Measurements from ENCODE around the gene CIAO1.
"Not testable (repeated sequence)": the region's sequence is repeated elsewhere in the genome, so short reads cannot be mapped to it uniquely, and the experiment has no call there.

The CIAO1 gene

GRCh38 chr2:96287273-96287856 lies 21.3 kb downstream of the CIAO1 start:
- DNase-seq, result no peak

- DNase-seq, result no peak
Measured at GRCh38 chr2:96291751-96292150, 25.7 kb downstream of the CIAO1 start.

- DNase-seq, result not testable (repeated sequence)
Measured at GRCh38 chr2:96294271-96294670, 28.2 kb downstream of the CIAO1 start.

GRCh38 chr2:96296925-96297324 lies 30.9 kb downstream of the CIAO1 start:
- no peak for DNase-seq

GRCh38 chr2:96301865-96302264 lies 35.8 kb downstream of the CIAO1 start:
- DNase-seq, result no peak

- no peak for DNase-seq
Measured at GRCh38 chr2:96304606-96305005, 38.6 kb downstream of the CIAO1 start.

GRCh38 chr2:96305091-96305978 lies 39.3 kb downstream of the CIAO1 start, which contains the start of gene SNRNP200:
TSS of gene SNRNP200 (minus strand) at chr2:96305546. CDS start at chr2:96305437, 109 bp downstream.
- DNase-seq, result peak; percentile 70 to 86

- DNase-seq, result no peak
Measured at GRCh38 chr2:96305979-96306308, 39.9 kb downstream of the CIAO1 start.

GRCh38 chr2:96306370-96306769 lies 40.3 kb downstream of the CIAO1 start:
- DNase-seq, result no peak

- peak in 1 of 2 experiments; percentile 29 for DNase-seq
Measured at GRCh38 chr2:96308248-96308647, 42.2 kb downstream of the CIAO1 start.

GRCh38 chr2:96315005-96315399 lies 49.0 kb downstream of the CIAO1 start:
- DNase-seq, result no peak

- DNase-seq, result no peak
Measured at GRCh38 chr2:96315400-96316071, 49.5 kb downstream of the CIAO1 start.

GRCh38 chr2:96316999-96317398 lies 51.0 kb downstream of the CIAO1 start:
- DNase-seq, result no peak

GRCh38 chr2:96317584-96317997 lies 51.6 kb downstream of the CIAO1 start:
- DNase-seq, result no peak

GRCh38 chr2:96318723-96319122 lies 52.7 kb downstream of the CIAO1 start:
- DNase-seq, result no peak

- no peak for DNase-seq
Measured at GRCh38 chr2:96319396-96319795, 53.4 kb downstream of the CIAO1 start.

GRCh38 chr2:96320326-96320725 lies 54.3 kb downstream of the CIAO1 start:
- DNase-seq, result no peak

- DNase-seq, result peak; percentile 60 to 70
Measured at GRCh38 chr2:96320728-96321622, 55.0 kb downstream of the CIAO1 start.
